Osteoblast (primary cell): ENCODE data around the gene ZNF200. TPM values are rescaled to one million over a fixed set of nuclear protein-coding genes. Genes with fewer than 3 reads are reported as not detected.
A peak's percentile ranks its signal among the peaks of the same experiment; 100 is the strongest.
"Not testable (repeated sequence)": the region's sequence is repeated elsewhere in the genome, so short reads cannot be mapped to it uniquely, and the experiment has no call there.

Experiments used
- DNase-seq: peaks from one replicate; pipeline ENCODE4 v3.0.0; 2011; ENCODE audit warnings: low spot score, mixed read lengths; ENCODE audit not compliant: insufficient read length; ENCODE audit errors: missing footprints
- H2AFZ ChIP-seq: 2 replicates; pipeline ENCODE4 v1.6.0; 2011; ENCODE audit warnings: mild to moderate bottlenecking, low read length
- H3K27ac ChIP-seq: 2 replicates; pipeline ENCODE4 v1.5.1; 2011; ENCODE audit warnings: mild to moderate bottlenecking, low read depth, low read length, moderate library complexity
- H3K27me3 ChIP-seq: 2 replicates; pipeline ENCODE4 v1.6.0; 2012; ENCODE audit warnings: mild to moderate bottlenecking, control low read depth, inconsistent platforms, low read length, moderate library complexity; ENCODE audit not compliant: insufficient read depth
- H3K36me3 ChIP-seq: 2 replicates; pipeline ENCODE4 v1.5.1; 2011; ENCODE audit warnings: mild to moderate bottlenecking, low read length, control low read depth, moderate library complexity; ENCODE audit not compliant: insufficient read depth
- H3K4me1 ChIP-seq: 2 replicates; pipeline ENCODE4 v1.5.1; 2011; ENCODE audit warnings: mild to moderate bottlenecking, low read length, control low read depth, moderate library complexity; ENCODE audit not compliant: insufficient read depth
- H3K4me2 ChIP-seq: 2 replicates; pipeline ENCODE4 v1.6.0; 2011; ENCODE audit warnings: mild to moderate bottlenecking, low read length; ENCODE audit not compliant: insufficient read depth
- H3K4me3 ChIP-seq: fragments of 200-600 bp; sonication (generic); 3 replicates; pipeline ENCODE4 v1.5.1; 2012; ENCODE audit warnings: mild to moderate bottlenecking, low read length, inconsistent platforms; ENCODE audit not compliant: insufficient read depth
- H3K79me2 ChIP-seq: 2 replicates; pipeline ENCODE4 v1.6.0; 2012; ENCODE audit warnings: mild to moderate bottlenecking, low read length, control low read depth, inconsistent platforms; ENCODE audit not compliant: insufficient read depth
- H3K9me3 ChIP-seq: 2 replicates; pipeline ENCODE4 v1.5.1; 2011; ENCODE audit warnings: low read depth, low read length, control low read depth
- H4K20me1 ChIP-seq: 2 replicates; pipeline ENCODE4 v1.6.0; 2012; ENCODE audit warnings: mild to moderate bottlenecking, low read length, control low read depth; ENCODE audit not compliant: insufficient read depth
- total RNA-seq: library from RNA; depleted of rRNA; stranded (reverse); fragments of >200 nt; gene quantifications from 2 replicates; pipeline ENCODE4 v1.2.3, GENCODE V29; 2012
- TF ChIP-seq, protein P1 (sequence below): IDR thresholded peaks from 2 replicates; pipeline ENCODE4 v1.5.1; 2011; ENCODE audit warnings: mild to moderate bottlenecking, low read depth, low read length, moderate library complexity; ENCODE audit errors: extremely low read depth

The ZNF200 gene
- total RNA-seq, 1 donor, result 11.6 TPM

DNA sequence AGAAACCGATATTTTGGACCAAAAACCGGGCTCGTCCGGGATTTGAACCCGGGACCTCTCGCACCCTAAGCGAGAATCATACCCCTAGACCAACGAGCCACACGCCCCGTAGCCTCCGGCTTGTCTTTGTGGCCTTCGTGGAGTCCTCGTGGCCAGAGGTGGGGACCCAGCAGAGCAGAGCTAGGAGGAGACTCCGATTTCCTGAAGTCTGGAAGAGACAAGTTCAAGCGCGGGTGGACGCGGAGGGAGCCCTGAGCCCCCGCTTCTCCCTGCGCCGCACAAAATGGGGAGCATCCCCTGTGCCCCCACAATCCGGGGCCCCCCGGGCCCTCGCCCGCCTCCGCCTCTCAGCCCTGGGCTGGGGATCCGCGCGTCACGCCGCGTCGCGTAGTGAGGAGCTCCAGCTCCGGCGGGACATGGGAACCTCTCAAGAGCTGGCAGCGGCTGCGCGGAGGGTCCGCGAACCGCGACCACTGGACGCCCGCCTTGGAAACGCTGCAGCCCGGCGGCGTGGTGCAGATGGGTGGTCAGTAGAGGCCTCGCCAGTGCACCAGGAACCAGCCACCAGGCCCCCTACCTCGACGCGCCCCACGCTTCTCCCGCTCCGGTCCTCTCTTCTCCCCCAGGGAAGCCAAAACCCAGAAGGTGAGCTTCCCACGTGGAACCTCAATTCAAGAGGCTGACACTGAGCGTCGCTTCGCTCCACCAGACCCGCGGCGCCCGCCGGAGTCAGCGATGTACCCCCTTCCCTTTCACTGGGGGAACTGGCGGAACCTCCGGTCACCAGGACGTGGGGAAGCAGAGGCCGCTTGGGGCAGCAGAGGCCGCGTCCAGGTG lies 52.1 kb downstream of the ZNF200 start:
- H4K20me1 ChIP-seq, result no peaks in the 10 kb centered on the region
- peak; percentile 91 for DNase-seq
- H3K4me2 ChIP-seq, result peak overlapping the region; percentile 88
- H3K36me3 ChIP-seq, result no peaks in the 10 kb centered on the region
- H3K79me2 ChIP-seq, result no peaks in the 10 kb centered on the region
- no peaks in the 10 kb centered on the region for H3K9me3 ChIP-seq
- H2AFZ ChIP-seq, result peak overlapping the region; percentile 92
- TF ChIP-seq, protein P1, sequence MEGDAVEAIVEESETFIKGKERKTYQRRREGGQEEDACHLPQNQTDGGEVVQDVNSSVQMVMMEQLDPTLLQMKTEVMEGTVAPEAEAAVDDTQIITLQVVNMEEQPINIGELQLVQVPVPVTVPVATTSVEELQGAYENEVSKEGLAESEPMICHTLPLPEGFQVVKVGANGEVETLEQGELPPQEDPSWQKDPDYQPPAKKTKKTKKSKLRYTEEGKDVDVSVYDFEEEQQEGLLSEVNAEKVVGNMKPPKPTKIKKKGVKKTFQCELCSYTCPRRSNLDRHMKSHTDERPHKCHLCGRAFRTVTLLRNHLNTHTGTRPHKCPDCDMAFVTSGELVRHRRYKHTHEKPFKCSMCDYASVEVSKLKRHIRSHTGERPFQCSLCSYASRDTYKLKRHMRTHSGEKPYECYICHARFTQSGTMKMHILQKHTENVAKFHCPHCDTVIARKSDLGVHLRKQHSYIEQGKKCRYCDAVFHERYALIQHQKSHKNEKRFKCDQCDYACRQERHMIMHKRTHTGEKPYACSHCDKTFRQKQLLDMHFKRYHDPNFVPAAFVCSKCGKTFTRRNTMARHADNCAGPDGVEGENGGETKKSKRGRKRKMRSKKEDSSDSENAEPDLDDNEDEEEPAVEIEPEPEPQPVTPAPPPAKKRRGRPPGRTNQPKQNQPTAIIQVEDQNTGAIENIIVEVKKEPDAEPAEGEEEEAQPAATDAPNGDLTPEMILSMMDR, result peak; percentile 29
- H3K27me3 ChIP-seq, result peaks cover 16% of the 10 kb centered on the region
- no peak overlapping the region for H3K27ac ChIP-seq
- peak overlapping the region; percentile 70 for H3K4me3 ChIP-seq
- peaks cover 10% of the 10 kb centered on the region for H3K4me1 ChIP-seq

DNA sequence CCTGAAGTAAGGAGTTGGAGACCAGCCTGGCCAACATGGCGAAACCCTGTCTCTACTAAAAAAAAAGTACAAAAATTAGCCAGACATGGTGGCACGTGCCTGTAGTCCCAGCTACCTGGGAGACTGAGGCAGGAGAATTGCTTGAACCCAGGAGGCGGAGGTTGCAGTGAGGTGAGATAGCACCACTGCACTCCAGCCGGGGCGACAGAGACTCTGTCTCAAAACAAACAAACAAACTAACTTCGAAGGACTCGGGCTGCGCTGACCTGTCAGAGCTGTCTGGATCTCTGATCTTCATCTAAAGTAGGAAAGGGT lies 52.7 kb downstream of the ZNF200 start:
- H2AFZ ChIP-seq, H3K79me2 ChIP-seq, H3K4me2 ChIP-seq, H3K9me3 ChIP-seq, DNase-seq, H3K36me3 ChIP-seq, H3K27ac ChIP-seq, H4K20me1 ChIP-seq, H3K4me3 ChIP-seq: not testable (repeated sequence)
- Histone ChIP-seq H3K4me1 (peaks cover 10% of the 10 kb centered on the region), H3K27me3 (peaks cover 18% of the 10 kb centered on the region)

DNA sequence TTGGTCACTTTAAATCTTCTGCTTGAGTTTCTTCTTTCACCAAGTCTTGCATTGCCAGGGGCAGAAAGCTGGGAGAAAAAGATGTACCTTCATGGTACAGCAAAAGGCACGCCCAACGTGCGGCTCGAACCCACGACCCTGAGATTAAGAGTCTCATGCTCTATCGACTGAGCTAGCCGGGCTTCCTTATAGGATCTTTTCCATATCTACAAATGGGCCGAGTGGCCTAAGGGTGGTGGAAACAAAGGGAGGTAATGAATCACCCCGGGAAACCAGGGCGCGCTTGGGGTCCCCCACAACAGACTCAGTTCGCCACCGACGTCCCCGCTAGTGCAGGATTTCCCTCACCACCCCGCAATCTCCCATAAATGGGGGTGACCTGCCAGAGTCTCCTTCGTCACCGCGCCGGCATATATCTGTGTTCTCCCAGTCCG lies 54.5 kb downstream of the ZNF200 start:
- H3K4me1 ChIP-seq, result peaks cover 10% of the 10 kb centered on the region
- H3K4me2 ChIP-seq, result no peak overlapping the region
- peak; percentile 27 for DNase-seq
- TF ChIP-seq, protein P1, result no peak
- H3K9me3 ChIP-seq, result no peaks in the 10 kb centered on the region
- H3K4me3 ChIP-seq, result no peak overlapping the region
- H3K79me2 ChIP-seq, result no peaks in the 10 kb centered on the region
- H3K27me3 ChIP-seq, result peaks cover 22% of the 10 kb centered on the region
- no peak overlapping the region for H3K27ac ChIP-seq
- no peaks in the 10 kb centered on the region for H3K36me3 ChIP-seq
- H4K20me1 ChIP-seq, result no peaks in the 10 kb centered on the region
- H2AFZ ChIP-seq, result no peak overlapping the region

DNA sequence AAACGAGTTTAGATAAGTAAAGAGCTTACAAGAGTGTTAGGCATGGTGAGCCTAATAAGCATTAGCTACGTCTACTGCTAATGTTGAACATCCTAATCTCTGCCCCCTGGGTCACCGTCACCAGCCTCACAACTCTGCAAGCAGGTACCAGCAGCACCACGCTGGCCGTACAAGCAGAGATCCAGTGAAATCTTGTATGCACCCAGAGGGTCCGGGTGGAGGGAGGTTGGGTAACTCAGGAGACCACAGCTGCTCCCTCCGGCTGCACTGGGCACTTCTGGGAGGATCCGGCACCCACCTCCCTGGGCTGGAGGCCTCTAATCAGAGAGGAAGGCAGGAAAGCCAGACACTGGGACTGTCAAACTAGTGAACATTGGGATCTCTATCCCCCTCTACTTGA lies 55.3 kb downstream of the ZNF200 start:
- Histone ChIP-seq H4K20me1 (no peaks in the 10 kb centered on the region), H3K27me3 (peaks cover 22% of the 10 kb centered on the region), H3K27ac (no peak overlapping the region), H3K4me2 (no peak overlapping the region), H3K36me3 (no peaks in the 10 kb centered on the region), H2AFZ (no peak overlapping the region), H3K4me1 (peaks cover 10% of the 10 kb centered on the region), H3K9me3 (no peaks in the 10 kb centered on the region), H3K79me2 (no peaks in the 10 kb centered on the region), H3K4me3 (no peak overlapping the region)
- TF ChIP-seq, protein P1, result no peak
- no peak for DNase-seq
